Measurements from ENCODE around the gene PHF12.

The PHF12 gene

DNA sequence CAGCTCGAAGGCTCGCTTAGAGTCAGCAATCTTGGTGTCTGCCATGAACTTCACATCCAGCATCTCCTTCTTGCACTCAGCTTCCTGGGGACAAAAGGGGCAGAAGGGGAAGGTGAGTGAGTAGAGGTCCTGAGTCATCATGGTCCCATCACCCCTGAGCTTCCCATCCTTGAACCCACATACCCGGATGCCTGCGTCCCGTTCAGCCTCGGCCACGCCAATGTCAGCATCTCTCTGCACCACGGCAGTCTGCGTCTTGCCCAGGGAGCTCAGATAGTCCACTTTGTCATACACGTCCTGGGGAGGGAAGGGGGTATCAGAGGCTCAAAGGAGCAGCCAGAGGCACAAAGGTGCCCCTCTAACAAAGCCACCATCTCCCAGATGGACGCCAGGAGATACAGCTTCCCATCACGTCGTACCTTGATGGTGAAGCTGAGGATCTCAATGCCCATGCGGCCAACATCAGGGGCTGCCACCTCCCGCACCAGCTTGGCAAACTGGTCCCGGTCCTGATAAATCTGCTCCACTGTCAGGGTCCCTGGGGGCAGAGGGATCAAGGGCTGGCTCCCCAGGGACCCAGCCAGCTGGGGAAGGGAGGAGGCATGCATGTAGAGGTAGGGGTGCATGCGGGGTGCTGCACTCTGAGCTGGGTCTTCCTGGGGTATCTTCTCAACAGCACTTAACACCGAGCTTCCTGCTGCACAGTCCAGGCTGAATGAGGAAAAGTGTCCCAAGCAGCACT lies 69.0 kb downstream of the PHF12 start:
- TF ChIP-seq TEAD4 (IDR thresholded peaks at IDR 0.05) = no peak
- TF ChIP-seq RAD21 (IDR thresholded peaks at IDR 0.05; ENCODE audit: low read depth) = no peak
- TF ChIP-seq, protein P1, sequence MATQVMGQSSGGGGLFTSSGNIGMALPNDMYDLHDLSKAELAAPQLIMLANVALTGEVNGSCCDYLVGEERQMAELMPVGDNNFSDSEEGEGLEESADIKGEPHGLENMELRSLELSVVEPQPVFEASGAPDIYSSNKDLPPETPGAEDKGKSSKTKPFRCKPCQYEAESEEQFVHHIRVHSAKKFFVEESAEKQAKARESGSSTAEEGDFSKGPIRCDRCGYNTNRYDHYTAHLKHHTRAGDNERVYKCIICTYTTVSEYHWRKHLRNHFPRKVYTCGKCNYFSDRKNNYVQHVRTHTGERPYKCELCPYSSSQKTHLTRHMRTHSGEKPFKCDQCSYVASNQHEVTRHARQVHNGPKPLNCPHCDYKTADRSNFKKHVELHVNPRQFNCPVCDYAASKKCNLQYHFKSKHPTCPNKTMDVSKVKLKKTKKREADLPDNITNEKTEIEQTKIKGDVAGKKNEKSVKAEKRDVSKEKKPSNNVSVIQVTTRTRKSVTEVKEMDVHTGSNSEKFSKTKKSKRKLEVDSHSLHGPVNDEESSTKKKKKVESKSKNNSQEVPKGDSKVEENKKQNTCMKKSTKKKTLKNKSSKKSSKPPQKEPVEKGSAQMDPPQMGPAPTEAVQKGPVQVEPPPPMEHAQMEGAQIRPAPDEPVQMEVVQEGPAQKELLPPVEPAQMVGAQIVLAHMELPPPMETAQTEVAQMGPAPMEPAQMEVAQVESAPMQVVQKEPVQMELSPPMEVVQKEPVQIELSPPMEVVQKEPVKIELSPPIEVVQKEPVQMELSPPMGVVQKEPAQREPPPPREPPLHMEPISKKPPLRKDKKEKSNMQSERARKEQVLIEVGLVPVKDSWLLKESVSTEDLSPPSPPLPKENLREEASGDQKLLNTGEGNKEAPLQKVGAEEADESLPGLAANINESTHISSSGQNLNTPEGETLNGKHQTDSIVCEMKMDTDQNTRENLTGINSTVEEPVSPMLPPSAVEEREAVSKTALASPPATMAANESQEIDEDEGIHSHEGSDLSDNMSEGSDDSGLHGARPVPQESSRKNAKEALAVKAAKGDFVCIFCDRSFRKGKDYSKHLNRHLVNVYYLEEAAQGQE (IDR thresholded peaks at IDR 0.05; ENCODE audit: low read depth) = no peak
- TF ChIP-seq ZBTB7A (IDR thresholded peaks at IDR 0.05; ENCODE audit: low read depth) = no peak
- TF ChIP-seq TAF1 (IDR thresholded peaks at IDR 0.05; ENCODE audit: low read depth) = no peak
- no peak for TF ChIP-seq NFIC (IDR thresholded peaks at IDR 0.05)
- TF ChIP-seq CREB1 (IDR thresholded peaks at IDR 0.05; ENCODE audit: low read depth) = no peak
- no peak for TF ChIP-seq YY1 (IDR thresholded peaks at IDR 0.05; ENCODE audit: low read depth)
- TF ChIP-seq TCF12 (IDR thresholded peaks at IDR 0.05; ENCODE audit: low read depth) = no peak
- TF ChIP-seq MAX (IDR thresholded peaks at IDR 0.05) = no peak
- no peak for TF ChIP-seq EP300 (IDR thresholded peaks at IDR 0.05; ENCODE audit: borderline replicate concordance)
- TF ChIP-seq EGR1 (IDR thresholded peaks at IDR 0.05) = no peak
- TF ChIP-seq USF1 (IDR thresholded peaks at IDR 0.05) = no peak
- TF ChIP-seq FOXM1 (IDR thresholded peaks at IDR 0.05; ENCODE audit: borderline replicate concordance, low read depth) = no peak
- TF ChIP-seq CEBPB (IDR thresholded peaks at IDR 0.05) = no peak

DNA sequence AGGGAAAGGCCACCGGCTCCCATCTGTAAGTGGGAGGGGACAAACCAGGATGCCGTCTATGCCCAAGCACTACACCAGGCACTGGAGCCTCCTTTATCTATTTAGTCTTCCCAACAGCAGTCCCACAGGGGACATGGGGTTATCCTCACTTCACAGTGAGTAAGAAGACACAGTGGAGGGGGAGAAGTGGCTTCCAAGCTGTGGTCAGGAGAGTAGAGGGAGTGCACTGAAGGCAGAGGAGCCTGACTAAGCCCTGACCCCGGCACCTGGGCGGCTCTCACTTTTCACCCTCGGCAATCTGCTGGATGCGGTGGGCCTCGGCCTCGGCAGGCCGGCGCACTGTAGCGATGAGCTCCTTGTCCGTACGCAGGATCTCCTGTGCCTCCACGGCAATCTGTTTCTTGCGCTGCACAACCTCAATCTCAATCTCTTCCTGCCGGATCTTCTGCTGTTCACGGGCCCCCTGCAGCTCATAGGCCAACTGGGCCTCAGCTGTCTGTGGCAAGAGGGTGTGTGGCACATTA lies 69.7 kb downstream of the PHF12 start:
- TF ChIP-seq TAF1 (IDR thresholded peaks at IDR 0.05; ENCODE audit: low read depth) = no peak
- no peak for TF ChIP-seq CREB1 (IDR thresholded peaks at IDR 0.05; ENCODE audit: low read depth)

GRCh38 chr17:28880572-28880945 lies 70.8 kb downstream of the PHF12 start:
- no peak for TF ChIP-seq CREB1 (IDR thresholded peaks at IDR 0.05; ENCODE audit: low read depth)
- no peak for TF ChIP-seq FOXM1 (IDR thresholded peaks at IDR 0.05; ENCODE audit: borderline replicate concordance, low read depth)
- no peak for TF ChIP-seq USF1 (IDR thresholded peaks at IDR 0.05)
- no peak for TF ChIP-seq EP300 (IDR thresholded peaks at IDR 0.05; ENCODE audit: borderline replicate concordance)
- no peak for TF ChIP-seq CEBPB (IDR thresholded peaks at IDR 0.05)
- TF ChIP-seq YY1 (IDR thresholded peaks at IDR 0.05; ENCODE audit: low read depth) = no peak
- TF ChIP-seq ZBTB7A (IDR thresholded peaks at IDR 0.05; ENCODE audit: low read depth) = no peak
- no peak for TF ChIP-seq TEAD4 (IDR thresholded peaks at IDR 0.05)
- no peak for TF ChIP-seq EGR1 (IDR thresholded peaks at IDR 0.05)
- TF ChIP-seq, protein P1 (IDR thresholded peaks at IDR 0.05; ENCODE audit: low read depth) = no peak
- TF ChIP-seq TAF1 (IDR thresholded peaks at IDR 0.05; ENCODE audit: low read depth) = no peak
- no peak for TF ChIP-seq RAD21 (IDR thresholded peaks at IDR 0.05; ENCODE audit: low read depth)

- TF ChIP-seq RAD21 (IDR thresholded peaks at IDR 0.05; ENCODE audit: low read depth) = no peak
- no peak for TF ChIP-seq TAF1 (IDR thresholded peaks at IDR 0.05; ENCODE audit: low read depth)
- no peak for TF ChIP-seq USF1 (IDR thresholded peaks at IDR 0.05)
- TF ChIP-seq NFIC (IDR thresholded peaks at IDR 0.05) = no peak
- TF ChIP-seq YY1 (IDR thresholded peaks at IDR 0.05; ENCODE audit: low read depth) = no peak
- no peak for TF ChIP-seq MAX (IDR thresholded peaks at IDR 0.05)
Measured at GRCh38 chr17:28879886-28880571, 71.3 kb downstream of the PHF12 start.

DNA sequence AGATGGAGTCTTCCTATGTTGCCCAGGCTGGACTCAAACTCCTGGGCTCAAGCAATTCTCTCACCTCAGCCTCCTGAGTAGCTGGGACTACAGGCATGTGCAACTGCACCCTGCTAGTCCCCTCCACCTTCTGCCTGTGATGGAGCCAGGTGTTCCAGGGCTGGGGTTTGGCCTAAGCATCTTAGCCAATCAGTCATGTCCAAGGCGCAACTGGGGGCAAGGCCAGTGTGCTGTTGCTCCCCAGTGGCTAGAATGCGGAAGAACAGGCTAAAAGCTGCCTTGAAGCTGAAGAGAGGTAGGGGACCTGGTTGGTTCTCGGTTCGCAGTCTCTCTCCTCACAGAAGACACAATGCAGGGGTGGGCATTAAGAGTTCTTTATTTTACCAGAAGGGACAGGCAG lies 72.3 kb downstream of the PHF12 start:
- TF ChIP-seq RAD21 (IDR thresholded peaks at IDR 0.05; ENCODE audit: low read depth) = peak; percentile 92
- TF ChIP-seq, protein P1 (IDR thresholded peaks at IDR 0.05; ENCODE audit: low read depth) = no peak
- TF ChIP-seq MAX (IDR thresholded peaks at IDR 0.05) = no peak
- no peak for TF ChIP-seq CREB1 (IDR thresholded peaks at IDR 0.05; ENCODE audit: low read depth)
- TF ChIP-seq TEAD4 (IDR thresholded peaks at IDR 0.05) = peak; percentile 94
